Thoracic aorta (tissue), 2 donors: Measurements from ENCODE around the gene KPTN. TPM values are rescaled to one million over a fixed set of nuclear protein-coding genes. Genes with fewer than 3 reads are reported as not detected.

Source experiments
- ATAC-seq: fragments of 150-250 bp; one replicate; pipeline ENCODE4 v1.8.0; 2017; ENCODE audit warnings: low read depth; ENCODE audit not compliant: insufficient number of reproducible peaks, low FRiP score
- DNase-seq: peaks from one replicate; pipeline ENCODE4 v3.0.0-alpha.2; 2020; ENCODE audit warnings: low spot score
- H3K27ac ChIP-seq, 2 donors: fragments of 200-600 bp; sonication (generic); 1 replicate in 1 of 2; 2 replicates in 1 of 2; pipeline ENCODE4 v1.5.1; 2016; ENCODE audit warnings: mild to moderate bottlenecking in 2 of 2, moderate library complexity in 2 of 2
- H3K27me3 ChIP-seq: fragments of 200-600 bp; sonication (generic); replicated peaks from 2 replicates; pipeline ENCODE4 v1.6.0; 2016; ENCODE audit warnings: mild to moderate bottlenecking; ENCODE audit not compliant: insufficient read depth
- H3K36me3 ChIP-seq: fragments of 200-600 bp; sonication (generic); one replicate; pipeline ENCODE4 v1.5.1; 2016
- H3K4me1 ChIP-seq, 2 donors: fragments of 200-600 bp; sonication (generic); 1 replicate in 1 of 2; 2 replicates in 1 of 2; pipeline versions ENCODE4 v1.5.1 to v1.6.0; 2016; ENCODE audit warnings: low read depth in 2 of 2, mild to moderate bottlenecking in 1 of 2; ENCODE audit not compliant: control insufficient read depth in 1 of 2
- H3K4me3 ChIP-seq: fragments of 200-600 bp; sonication (generic); 2 replicates; pipeline ENCODE4 v1.5.1; 2016; ENCODE audit warnings: mild to moderate bottlenecking
- H3K9me3 ChIP-seq: fragments of 200-600 bp; sonication (generic); 2 replicates; pipeline ENCODE4 v1.5.1; 2016
- total RNA-seq, 2 donors: library from RNA; depleted of rRNA; stranded (reverse); fragments of >200 nt; gene quantifications; one replicate each; pipeline versions ENCODE4 v1.1.0 to v1.2.3, GENCODE V29; 2016
- TF ChIP-seq, protein P1 (sequence below): fragments of 200-600 bp; sonication (generic); IDR thresholded peaks from one replicate; pipeline ENCODE4 v1.5.1; 2019; ENCODE audit warnings: antibody characterized with exemption

Gene KPTN
- total RNA-seq, 2 donors from 2014 or later: 0.95 to 1.2 TPM

DNA sequence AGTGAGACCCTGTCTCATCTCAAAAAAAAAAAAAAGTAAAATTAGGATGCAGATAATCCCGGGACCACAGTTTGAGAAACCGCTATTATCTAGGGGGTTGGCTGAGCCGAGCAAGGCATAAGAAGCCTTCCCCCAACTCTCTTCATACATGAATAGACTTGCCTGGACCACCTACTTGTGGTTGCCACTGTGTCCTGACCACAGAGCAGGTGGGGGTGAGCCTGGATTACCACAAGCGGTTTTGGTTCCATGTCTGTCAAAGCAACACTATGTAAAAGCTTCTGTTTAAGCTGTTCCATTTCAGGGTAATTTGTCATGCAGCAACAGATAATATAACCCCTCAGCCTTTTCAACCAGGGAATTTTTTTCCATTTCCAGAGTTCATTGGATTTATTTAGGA lies 34.1 kb upstream of the KPTN start:
- no peak for DNase-seq
- peaks cover 7 to 17% of the 10 kb centered on the region in 2 donors for H3K4me1 ChIP-seq
- no peak for ATAC-seq
- no peak overlapping the region for H3K4me3 ChIP-seq
- TF ChIP-seq, protein P1, sequence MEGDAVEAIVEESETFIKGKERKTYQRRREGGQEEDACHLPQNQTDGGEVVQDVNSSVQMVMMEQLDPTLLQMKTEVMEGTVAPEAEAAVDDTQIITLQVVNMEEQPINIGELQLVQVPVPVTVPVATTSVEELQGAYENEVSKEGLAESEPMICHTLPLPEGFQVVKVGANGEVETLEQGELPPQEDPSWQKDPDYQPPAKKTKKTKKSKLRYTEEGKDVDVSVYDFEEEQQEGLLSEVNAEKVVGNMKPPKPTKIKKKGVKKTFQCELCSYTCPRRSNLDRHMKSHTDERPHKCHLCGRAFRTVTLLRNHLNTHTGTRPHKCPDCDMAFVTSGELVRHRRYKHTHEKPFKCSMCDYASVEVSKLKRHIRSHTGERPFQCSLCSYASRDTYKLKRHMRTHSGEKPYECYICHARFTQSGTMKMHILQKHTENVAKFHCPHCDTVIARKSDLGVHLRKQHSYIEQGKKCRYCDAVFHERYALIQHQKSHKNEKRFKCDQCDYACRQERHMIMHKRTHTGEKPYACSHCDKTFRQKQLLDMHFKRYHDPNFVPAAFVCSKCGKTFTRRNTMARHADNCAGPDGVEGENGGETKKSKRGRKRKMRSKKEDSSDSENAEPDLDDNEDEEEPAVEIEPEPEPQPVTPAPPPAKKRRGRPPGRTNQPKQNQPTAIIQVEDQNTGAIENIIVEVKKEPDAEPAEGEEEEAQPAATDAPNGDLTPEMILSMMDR: no peak
- no peaks in the 10 kb centered on the region for H3K27me3 ChIP-seq
- no peak overlapping the region for H3K27ac ChIP-seq
- no peaks in the 10 kb centered on the region for H3K36me3 ChIP-seq
- no peaks in the 10 kb centered on the region for H3K9me3 ChIP-seq

DNA sequence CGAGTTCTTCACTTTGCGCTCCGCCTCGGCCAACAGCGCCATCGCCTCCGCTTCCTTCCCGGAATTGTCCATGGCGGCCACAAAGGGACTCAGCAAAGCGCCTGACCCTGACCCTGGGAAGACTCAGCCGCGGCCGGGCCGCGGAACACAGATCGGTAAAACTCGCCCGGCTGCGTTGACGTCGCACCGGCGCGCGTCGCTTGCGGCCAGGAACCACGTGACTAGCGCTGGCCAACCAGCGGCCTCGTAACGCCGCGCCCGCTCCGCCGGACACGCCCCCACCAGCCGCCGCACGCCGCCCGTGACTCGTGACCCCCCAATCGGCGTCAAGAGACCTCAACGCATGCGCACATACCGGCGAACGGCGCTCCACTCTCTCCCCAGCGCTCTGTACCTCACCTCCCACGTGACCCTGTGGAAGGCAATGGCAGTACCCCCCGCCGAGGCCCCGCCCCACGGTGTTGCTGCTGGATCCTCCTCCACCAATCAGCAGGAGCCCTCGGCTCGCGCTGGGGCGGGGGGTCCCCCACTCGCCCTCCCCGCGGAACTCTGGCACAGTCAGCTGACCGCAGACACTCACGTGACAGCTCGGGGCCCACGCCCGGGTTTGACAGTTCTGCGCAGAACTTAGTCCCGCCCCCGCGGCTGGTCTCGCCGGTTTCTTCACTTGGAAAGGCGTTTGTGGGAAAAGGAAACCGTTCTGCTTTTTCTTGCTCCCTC lies 31.0 kb upstream of the KPTN start, which contains the start of gene NAPA:
NAPA (minus strand) TSS at position 195 of the 720 bp plus-strand sequence; CDS start at position 72, 123 bp downstream.
- TF ChIP-seq, protein P1: no peak
- Histone ChIP-seq H3K27ac (peak within 1 kb of the TSS; percentile 88 to 96), H3K27me3 (no peaks in the 10 kb centered on the region), H3K9me3 (no peaks in the 10 kb centered on the region), H3K36me3 (no peaks in the 10 kb centered on the region), H3K4me1 (peaks cover 35 to 48% of the 10 kb centered on the region in 2 donors), H3K4me3 (peak within 1 kb of the TSS; percentile 87)
- ATAC-seq (peak; percentile 97), DNase-seq (peak; percentile 100)

DNA sequence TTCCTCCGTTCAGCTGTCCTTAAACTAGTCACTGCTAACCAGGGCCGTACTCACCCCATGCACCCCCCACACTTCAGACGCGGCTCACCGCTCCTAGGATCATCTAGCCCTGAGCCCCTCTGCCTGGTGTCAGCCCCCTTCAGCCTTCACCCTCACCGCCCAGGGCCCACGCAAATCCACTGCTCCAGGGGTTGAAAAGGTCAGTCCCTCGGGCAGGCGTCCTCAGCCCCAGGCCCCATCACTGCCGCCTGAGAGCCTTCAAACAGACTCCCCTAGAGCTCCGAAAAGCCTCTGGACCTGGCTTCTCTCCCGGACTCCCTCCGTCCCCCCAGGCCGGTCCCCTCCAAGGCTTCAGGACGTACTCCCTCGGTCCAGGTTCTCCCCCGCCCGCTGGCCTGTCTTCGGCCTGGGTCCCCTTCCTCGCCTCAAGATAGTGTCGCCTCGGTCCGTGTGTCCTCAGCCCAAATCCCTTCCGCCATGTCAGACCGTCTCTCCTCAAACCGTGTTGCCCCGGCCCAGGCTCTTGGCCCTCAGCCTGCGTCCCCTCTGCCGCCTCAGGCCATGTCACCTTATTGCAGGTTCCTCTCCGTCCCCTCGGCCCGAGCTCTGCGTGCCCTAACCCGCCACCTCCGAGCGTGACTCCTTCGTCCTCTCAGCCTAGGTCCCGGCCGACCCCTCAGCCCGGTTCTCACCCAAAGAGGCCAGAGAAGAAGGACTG lies 30.3 kb upstream of the KPTN start:
- Histone ChIP-seq H3K4me1 (peaks cover 40 to 56% of the 10 kb centered on the region in 2 donors), H3K27ac (peak overlapping the region; percentile 88 to 96), H3K27me3 (no peaks in the 10 kb centered on the region), H3K36me3 (no peaks in the 10 kb centered on the region), H3K9me3 (no peaks in the 10 kb centered on the region), H3K4me3 (peak overlapping the region; percentile 87)
- no peak for DNase-seq
- no peak for ATAC-seq
- TF ChIP-seq, protein P1: no peak

DNA sequence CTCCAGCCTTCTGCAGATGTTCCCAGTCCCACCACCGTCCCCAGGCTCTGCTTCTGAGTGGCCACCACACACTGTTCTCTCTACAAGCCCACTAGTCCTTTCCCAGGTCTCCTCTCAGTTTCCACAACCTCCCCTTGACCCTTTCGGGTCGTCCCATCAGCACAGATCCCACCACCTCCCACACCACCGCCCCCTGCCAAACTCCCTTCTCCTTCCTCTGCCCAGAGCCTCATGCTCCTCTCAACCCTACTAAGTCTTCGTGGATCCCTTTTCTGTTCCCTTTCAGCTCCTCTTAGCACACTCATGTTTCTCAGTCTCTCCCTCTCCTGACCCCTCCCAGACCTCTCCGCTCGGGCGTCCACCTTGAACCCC lies 28.9 kb upstream of the KPTN start:
- Histone ChIP-seq H3K27ac (peak overlapping the region; percentile 7 to 88), H3K36me3 (no peaks in the 10 kb centered on the region), H3K4me1 (peaks cover 50 to 68% of the 10 kb centered on the region in 2 donors), H3K4me3 (peak overlapping the region; percentile 87), H3K9me3 (no peaks in the 10 kb centered on the region), H3K27me3 (no peaks in the 10 kb centered on the region)
- ATAC-seq (no peak), DNase-seq (no peak)
- TF ChIP-seq, protein P1: no peak

DNA sequence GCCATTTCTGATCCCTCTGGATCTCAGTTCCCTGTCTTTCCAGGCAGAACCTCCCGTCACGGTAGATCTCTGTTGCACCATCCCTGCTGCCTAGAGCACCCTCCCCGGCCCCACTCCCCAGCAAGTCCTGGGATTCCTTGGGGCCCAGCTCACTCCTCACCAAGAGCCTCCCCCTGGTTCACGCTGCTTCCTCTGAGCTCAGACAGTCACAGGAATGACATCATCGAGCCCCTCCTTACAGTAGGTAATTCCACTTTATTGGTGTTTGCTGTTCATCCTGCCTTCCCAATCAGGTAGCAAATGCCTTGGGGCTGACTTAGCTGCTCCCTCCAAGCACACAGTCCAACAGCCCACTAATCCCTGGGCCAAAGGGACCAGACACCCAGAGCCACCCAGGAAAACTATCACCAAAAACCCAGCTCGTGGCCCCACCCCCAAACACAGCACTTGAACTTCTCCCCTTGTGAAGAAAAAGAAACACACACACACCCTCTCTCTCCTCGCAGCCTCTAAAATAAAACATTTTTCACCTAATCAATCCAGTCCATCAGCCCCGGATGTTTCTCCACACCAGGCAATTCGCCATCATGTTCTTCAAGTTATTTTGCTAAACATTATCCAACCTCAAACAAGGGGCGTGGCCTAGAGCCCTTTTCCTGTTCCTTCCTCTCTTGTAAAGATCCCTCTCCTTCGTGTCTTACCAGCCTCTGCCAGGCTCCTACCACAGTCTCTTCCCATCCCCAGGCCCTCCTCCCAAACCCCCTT lies 28.3 kb upstream of the KPTN start:
- no peaks in the 10 kb centered on the region for H3K36me3 ChIP-seq
- no peaks in the 10 kb centered on the region for H3K9me3 ChIP-seq
- peak overlapping the region; percentile 87 for H3K4me3 ChIP-seq
- peaks cover 54 to 74% of the 10 kb centered on the region in 2 donors for H3K4me1 ChIP-seq
- ATAC-seq (no peak), DNase-seq (no peak)
- TF ChIP-seq, protein P1: no peak
- H3K27ac ChIP-seq: peak overlapping the region; percentile 7 to 88
- no peaks in the 10 kb centered on the region for H3K27me3 ChIP-seq
